Prostate gland (tissue), 2 donors: ENCODE measurements around the gene LAMA3.
A peak's percentile ranks its signal among the peaks of the same experiment; 100 is the strongest.

Experiments
- POLR2A ChIP-seq: fragments of 450-650 bp; IDR thresholded peaks from one replicate; pipeline ENCODE4 v1.6.1; 2016; ENCODE audit warnings: antibody characterized with exemption, mild to moderate bottlenecking
- POLR2AphosphoS5 ChIP-seq: sonication (generic); formaldehyde crosslinking; IDR thresholded peaks from one replicate; pipeline ENCODE4 v1.6.1; 2017; ENCODE audit warnings: antibody characterized with exemption
- TF ChIP-seq, protein P1 (sequence below), 4 experiments: fragments of 200-600 bp in 2 of 4; fragments of 450-650 bp in 2 of 4; sonication (generic) in 2 of 4; IDR thresholded peaks; 1 replicate in 3 of 4; 2 replicates in 1 of 4; pipeline ENCODE4 v1.5.1; 2016 to 2019; ENCODE audit warnings: antibody characterized with exemption in 4 of 4, mild to moderate bottlenecking in 2 of 4, moderate library complexity in 2 of 4

DNA sequence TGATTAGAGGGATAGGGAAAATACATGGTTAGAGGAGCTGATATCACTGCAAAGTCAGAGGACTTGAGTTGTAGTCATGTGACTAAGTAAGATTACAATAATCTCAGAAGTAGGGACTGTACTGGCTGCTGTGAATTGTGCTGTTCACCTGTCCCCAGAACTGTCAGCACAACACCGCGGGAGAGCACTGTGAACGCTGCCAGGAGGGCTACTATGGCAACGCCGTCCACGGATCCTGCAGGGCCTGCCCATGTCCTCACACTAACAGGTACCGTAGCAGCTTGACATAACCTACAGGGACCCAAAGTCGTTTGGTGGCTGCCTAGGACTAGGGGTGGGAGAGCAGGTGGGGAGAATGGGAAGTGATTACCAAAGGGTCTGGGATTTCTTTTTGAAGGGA lies 192.5 kb downstream of the LAMA3 start:
- TF ChIP-seq, protein P1, sequence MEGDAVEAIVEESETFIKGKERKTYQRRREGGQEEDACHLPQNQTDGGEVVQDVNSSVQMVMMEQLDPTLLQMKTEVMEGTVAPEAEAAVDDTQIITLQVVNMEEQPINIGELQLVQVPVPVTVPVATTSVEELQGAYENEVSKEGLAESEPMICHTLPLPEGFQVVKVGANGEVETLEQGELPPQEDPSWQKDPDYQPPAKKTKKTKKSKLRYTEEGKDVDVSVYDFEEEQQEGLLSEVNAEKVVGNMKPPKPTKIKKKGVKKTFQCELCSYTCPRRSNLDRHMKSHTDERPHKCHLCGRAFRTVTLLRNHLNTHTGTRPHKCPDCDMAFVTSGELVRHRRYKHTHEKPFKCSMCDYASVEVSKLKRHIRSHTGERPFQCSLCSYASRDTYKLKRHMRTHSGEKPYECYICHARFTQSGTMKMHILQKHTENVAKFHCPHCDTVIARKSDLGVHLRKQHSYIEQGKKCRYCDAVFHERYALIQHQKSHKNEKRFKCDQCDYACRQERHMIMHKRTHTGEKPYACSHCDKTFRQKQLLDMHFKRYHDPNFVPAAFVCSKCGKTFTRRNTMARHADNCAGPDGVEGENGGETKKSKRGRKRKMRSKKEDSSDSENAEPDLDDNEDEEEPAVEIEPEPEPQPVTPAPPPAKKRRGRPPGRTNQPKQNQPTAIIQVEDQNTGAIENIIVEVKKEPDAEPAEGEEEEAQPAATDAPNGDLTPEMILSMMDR (IDR thresholded peaks at IDR 0.05), result no peak
- TF ChIP-seq POLR2AphosphoS5 (peak; percentile 29), POLR2A (no peak)
